NCI-H748 treated with DMSO at 0.1 percent for 48 hours (cell line): ENCODE measurements around the gene ADGRV1.
"Not testable (repeated sequence)": the region's sequence is repeated elsewhere in the genome, so short reads cannot be mapped to it uniquely, and the experiment has no call there.

ENCODE experiments used
- DNase-seq: peaks from one replicate; lab custom pipeline; 2025; lab: John Stamatoyannopoulos, UW

ADGRV1 gene

GRCh38 chr5:90600307-90600706 is 41.7 kb downstream of the ADGRV1 start:
- DNase-seq: not testable (repeated sequence)

- no peak for DNase-seq
Observed at GRCh38 chr5:90601468-90601867, 42.9 kb downstream of the ADGRV1 start.

DNA sequence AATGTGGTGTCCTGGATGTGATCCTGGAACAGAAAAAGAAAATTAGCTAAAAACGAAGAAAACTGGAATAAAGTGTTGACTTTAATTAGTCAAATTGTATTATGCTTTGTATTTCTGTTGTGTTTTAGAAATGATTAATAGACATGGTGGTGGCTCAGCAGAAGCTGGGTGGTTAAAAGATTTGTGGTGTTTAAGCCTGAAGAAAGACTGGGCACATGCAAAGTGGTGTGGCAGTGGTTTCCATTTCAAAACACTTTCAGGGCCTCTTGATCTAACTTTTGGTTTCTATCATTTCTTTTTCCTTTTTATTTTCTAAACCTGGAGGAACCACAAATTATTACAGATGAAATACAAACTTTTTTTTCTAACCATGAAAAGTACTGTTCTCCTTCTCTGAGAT is 44.1 kb downstream of the ADGRV1 start:
- DNase-seq: no peak

- no peak for DNase-seq
Observed at GRCh38 chr5:90606539-90606938, 47.9 kb downstream of the ADGRV1 start.

GRCh38 chr5:90612919-90613318 is 54.3 kb downstream of the ADGRV1 start:
- no peak for DNase-seq

DNA sequence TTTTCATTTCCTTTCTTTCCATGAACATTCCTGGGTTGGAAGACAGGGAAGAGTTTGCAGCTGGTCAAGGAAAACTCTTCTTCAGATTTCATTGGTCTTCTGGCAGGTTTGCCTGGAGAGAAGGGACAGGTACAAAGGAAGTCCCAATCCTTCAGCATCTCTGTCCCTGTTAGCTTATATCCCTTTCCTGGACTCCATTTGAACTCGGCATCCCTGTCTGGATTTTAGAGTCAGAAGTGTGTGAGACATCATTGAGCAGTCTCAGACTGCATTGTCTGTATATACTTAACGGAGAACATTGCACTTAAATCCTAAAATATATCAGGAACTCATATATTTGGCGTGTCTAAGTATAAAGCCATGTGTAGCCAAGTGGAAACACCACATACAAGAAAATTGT is 54.9 kb downstream of the ADGRV1 start:
- no peak for DNase-seq

DNA sequence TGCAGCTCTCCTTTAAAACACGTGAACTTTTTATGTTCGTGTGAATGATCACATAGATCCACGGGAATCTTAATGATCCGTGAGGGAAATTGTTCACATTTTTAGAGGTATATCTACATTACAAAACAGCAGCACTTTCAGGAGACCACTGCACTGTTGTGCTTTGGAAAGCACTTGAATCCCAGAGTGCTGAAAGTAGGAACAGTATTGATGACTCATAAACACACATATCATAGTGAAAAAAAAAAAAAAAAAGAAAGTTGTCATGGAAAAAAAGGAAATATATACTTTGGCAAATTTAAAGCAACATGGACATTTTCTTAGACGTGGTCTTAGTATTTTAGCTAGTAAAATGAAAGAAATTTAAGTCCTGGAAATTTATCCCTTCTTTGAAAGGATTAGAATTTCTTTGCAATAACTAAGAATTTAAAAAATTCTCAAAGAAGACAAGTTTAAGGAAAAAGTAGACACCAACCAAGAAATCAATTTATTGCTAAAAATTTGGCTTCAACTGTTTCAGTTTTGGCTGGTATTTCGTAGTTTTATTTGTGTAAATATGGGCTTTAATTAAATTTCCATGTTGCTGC is 55.4 kb downstream of the ADGRV1 start:
- no peak for DNase-seq

GRCh38 chr5:90615355-90615754 is 56.8 kb downstream of the ADGRV1 start:
- no peak for DNase-seq

DNA sequence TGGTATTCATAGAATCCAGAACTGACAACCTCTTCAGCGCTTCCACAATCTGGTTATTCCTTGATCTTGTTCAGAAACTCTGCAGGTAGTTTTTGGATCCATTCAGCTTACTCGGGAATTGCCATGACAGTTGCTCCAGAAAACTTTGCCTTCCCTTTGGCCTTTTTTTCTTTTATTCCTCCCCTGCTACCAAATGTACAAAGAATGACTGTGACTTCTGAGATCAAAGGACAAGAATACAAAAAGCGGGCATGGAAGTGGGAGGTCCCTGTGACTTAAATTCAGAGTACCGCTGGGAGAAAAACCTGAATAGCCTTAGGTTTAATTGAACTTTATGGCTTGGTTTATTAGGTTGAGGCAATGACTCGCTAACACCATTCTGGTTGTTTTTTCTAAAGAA is 59.5 kb downstream of the ADGRV1 start:
- no peak for DNase-seq

GRCh38 chr5:90619762-90620161 is 61.2 kb downstream of the ADGRV1 start:
- DNase-seq: not testable (repeated sequence)

DNA sequence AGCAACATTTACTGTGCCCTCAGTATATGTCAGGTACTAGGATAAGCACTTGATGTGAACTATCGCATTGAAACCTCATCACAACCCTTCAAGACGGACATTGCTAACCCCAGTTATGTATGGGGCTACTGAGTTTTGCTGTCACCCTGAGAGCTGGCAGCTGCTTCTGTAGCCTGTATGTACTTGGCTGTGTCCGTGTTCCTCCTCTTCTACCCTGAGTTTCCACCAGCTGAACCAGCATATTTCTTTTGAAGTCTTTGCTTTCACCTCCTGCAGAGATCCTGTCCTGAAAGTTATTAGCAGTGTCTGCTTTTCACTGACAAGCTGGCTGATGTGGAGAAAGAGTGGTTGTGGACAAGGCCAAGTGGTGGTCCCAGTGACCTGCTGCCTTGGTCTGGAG is 63.3 kb downstream of the ADGRV1 start:
- no peak for DNase-seq

GRCh38 chr5:90626493-90626892 is 67.9 kb downstream of the ADGRV1 start:
- DNase-seq: no peak

DNA sequence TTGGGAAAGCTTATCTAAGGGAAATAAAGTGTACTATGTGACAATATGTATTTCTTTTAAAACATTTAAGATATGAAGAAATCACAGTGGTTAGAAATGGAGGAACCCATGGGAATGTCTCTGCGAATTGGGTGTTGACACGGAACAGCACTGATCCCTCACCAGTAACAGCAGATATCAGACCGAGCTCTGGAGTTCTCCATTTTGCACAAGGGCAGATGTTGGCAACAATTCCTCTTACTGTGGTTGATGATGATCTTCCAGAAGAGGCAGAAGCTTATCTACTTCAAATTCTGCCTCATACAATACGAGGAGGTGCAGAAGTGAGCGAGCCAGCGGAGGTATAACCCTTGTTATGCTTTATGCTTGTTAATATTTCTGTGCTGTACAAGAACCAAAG is 69.9 kb downstream of the ADGRV1 start:
- DNase-seq: no peak

DNA sequence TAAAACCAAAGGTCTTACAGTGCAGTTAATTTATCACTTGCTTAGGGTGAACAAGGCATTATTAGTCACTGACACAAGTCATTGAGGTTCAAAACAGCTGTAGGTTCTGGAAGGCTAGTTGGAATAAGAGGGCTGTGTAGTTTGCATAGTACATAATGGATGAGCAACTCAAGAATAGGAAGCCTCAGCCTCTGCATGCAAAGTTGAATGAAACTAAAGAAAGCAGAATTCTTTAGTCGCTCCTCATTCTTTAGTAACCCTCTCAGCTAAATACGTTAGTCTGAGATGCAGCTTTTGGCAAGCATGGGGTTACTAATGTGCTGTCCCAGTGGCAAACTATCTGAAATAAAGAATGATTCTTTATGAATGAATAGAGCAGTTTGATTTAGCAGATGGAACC is 74.2 kb downstream of the ADGRV1 start:
- DNase-seq: no peak

DNA sequence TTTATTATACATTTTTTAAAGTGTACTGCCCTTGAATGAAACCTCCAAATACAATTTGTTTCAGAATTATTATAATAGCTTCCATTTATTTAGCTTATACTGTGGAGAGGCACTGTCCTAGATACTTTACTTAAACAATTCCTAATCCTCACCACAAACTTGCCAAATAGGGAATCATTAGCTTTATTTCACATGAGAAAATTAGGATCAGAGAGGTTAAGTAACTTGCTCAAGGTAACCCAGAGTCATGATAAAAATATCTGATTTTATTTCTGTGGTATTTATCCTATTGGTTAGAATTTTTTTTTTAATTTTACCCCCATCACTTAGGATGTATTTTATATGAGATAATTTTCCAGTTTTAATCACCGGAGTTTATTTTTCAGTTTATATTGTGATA is 78.4 kb downstream of the ADGRV1 start:
- no peak for DNase-seq

GRCh38 chr5:90637731-90638130 is 79.1 kb downstream of the ADGRV1 start:
- no peak for DNase-seq

DNA sequence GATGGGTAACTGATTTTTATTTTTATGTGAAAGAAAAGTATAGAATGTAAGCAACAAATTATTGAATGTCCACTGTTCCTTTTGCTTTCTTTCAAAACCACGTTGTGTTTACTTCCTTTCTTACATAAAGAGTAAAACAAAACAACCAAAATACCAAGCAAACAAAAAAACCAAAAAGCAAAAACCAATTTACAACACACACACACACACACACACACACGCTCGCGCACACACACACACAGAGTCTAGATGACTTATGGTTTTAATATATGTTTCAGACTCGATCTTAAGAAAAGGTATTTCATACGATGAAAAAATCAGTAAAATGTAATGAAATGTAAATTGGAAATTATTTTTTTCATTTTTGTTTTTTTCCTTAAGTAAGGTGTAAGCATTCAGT is 80.3 kb downstream of the ADGRV1 start:
- DNase-seq: no peak

DNA sequence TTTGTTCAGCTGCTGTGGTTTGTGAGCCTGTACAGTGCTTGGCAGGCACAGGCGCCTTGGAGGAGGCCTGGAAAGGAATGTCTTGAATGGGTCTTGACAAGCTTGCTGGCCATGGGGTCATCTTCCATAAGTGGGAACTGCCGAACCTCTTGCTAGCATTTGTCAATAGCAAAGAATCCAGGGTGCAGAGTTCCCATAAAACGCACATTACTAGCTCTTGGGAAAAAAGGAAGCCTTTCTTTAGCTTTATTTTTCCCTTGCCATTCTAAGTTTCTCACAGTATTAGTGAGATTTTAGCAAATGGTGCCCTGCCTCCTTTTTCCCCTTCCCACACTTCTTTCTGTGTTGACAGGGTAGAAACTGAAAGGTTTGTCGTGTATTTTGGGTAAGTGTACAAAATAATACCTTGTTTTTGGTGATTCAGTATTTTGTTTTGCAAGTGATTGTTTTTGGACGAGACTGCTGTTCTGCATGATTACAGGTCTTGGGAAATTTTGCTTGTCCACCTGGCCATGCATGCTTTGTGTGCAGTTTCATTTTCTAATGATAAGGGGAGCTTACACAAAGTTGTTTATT is 82.0 kb downstream of the ADGRV1 start:
- DNase-seq: no peak

DNA sequence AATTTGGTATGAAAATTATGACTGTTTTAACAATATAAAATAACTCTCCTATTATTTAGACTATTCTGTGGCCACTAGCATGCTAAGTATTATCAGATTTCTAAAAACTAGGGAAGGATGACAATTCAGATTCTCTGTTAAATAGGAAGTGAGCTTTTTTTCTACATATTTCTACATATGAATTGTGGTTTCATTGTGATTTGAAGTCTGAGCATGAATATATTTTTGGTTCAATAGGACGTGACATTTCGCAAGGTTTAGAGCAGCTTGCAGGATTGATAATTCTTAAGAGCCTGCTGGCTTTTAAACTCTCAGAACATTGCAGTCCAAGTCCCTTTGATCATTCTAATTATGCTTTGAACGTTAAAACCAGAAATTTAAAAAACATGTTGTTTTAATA is 82.9 kb downstream of the ADGRV1 start:
- DNase-seq: no peak

DNA sequence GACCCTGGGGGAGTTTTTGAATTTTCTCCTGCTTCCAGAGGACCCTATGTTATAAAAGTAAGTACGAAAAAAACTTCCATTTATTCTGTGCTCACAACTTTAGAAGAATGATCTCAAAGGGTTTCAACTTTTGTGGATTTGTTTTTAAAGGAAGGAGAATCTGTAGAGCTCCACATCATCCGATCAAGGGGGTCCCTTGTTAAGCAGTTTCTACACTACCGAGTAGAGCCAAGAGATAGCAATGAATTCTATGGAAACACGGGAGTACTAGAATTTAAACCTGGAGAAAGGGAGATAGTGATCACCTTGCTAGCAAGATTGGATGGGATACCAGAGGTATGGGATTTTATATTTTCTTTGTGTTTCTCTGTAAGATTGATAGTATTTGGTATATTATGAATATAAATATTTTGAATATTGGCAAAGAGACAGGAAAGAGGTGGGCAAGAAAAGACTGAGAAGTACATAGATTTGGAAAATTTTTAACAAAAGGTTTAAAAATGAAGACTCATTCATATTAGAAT is 84.2 kb downstream of the ADGRV1 start:
- DNase-seq: no peak

DNA sequence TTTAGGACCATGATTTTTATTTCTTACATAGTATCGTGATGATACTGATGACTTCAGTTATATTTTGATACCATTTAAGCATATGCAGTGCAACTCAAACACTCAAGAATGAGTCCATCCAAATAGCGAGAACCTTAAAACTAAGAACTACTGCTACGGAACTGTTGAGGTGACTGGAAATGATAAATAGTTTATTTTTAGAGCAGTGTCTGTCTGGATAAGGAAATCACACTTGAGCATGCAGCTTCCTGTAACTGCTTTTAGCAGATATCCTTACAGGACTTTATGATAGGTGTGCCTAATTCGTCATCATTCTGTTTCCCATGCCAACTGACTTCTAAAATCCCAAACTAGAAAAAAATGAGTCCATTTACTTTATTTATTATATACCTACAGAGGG is 85.5 kb downstream of the ADGRV1 start:
- no peak for DNase-seq

GRCh38 chr5:90645024-90645610 is 86.5 kb downstream of the ADGRV1 start:
- no peak for DNase-seq

DNA sequence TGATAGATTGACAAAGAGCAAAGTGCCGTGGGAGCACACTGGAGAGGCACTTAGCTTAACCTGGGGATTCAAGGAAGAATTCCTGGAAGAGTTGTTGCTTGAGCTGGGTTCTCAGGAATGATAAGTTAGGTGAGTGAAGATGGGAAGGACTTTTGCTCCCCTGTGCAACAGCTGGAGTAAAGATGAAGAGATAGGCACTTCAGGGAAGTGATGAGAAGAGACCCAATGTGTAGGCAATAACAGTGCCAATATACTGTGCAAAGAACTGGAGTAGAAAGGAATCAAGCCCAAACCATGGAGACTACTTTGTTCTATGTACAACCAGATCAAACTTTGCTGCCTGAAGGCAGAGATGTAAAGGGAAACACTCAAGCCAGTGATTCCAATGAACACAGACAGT is 92.2 kb downstream of the ADGRV1 start:
- no peak for DNase-seq

GRCh38 chr5:90654215-90654614 is 95.6 kb downstream of the ADGRV1 start:
- DNase-seq: no peak
